Duodenal mucosa (tissue), 2 donors: ENCODE results near the gene RANBP10.
"Not testable (repeated sequence)": the region's sequence is repeated elsewhere in the genome, so short reads cannot be mapped to it uniquely, and the experiment has no call there.

Experiments
- H3K27ac ChIP-seq: one replicate; pipeline ENCODE4 v1.7.0; 2013; ENCODE audit warnings: low read depth, low read length
- H3K27me3 ChIP-seq, 2 donors: one replicate each; pipeline ENCODE4 v1.7.0; 2013; ENCODE audit warnings: low read length in 2 of 2, control low read depth in 1 of 2; ENCODE audit not compliant: insufficient read depth in 2 of 2, control insufficient read depth in 1 of 2
- H3K36me3 ChIP-seq, 2 donors: one replicate each; pipeline ENCODE4 v1.7.0; 2013; ENCODE audit warnings: low read length in 2 of 2, control low read depth in 1 of 2; ENCODE audit not compliant: insufficient read depth in 2 of 2, control insufficient read depth in 1 of 2
- H3K4me1 ChIP-seq, 2 donors: one replicate each; pipeline ENCODE4 v1.7.0; 2013; ENCODE audit warnings: low read length in 2 of 2, control low read depth in 1 of 2; ENCODE audit not compliant: insufficient read depth in 2 of 2, control insufficient read depth in 1 of 2
- H3K4me3 ChIP-seq, 2 donors: one replicate each; pipeline ENCODE4 v1.7.0; 2013; ENCODE audit warnings: low read length in 2 of 2, low read depth in 1 of 2
- H3K9ac ChIP-seq, 2 donors: one replicate each; pipeline ENCODE4 v1.7.0; 2013; ENCODE audit warnings: low read length in 2 of 2, low read depth in 1 of 2
- H3K9me3 ChIP-seq, 2 donors: one replicate each; pipeline ENCODE4 v1.7.0; 2013; ENCODE audit warnings: low read length in 2 of 2, control low read depth in 1 of 2; ENCODE audit not compliant: control insufficient read depth in 1 of 2

RANBP10 gene

DNA sequence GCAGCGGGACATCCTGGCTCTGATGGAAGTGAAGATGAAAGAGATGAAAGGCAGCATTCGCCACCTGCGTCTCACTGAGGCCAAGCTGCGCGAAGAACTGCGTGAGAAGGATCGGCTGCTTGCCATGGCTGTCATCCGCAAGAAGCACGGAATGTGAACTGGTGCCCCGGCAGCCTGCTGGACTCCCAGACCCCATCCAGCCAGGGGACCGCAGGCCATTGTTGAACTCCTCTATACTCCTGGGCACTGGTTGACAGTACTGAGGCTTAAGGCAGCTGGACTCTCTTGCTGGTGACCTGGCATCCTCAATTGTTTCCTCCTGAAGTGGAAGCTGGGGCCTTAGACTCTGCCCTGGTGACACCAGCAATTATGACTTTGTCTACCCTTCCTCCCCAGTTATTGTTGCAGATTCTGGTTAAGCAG, 37.0 kb upstream of the RANBP10 start:
- Histone ChIP-seq H3K4me1 (peaks cover 38 to 50% of the 10 kb centered on the region in 2 donors), H3K36me3 (no peaks in the 10 kb centered on the region), H3K9ac (peak overlapping the region; percentile 81 to 91), H3K9me3 (no peaks in the 10 kb centered on the region), H3K27ac (peak overlapping the region; percentile 100), H3K27me3 (no peaks in the 10 kb centered on the region), H3K4me3 (peak overlapping the region; percentile 91 to 96)

- H3K9ac ChIP-seq = peak overlapping the region; percentile 81 to 91
- H3K9me3 ChIP-seq = no peaks in the 10 kb centered on the region
- H3K4me1 ChIP-seq = peaks cover 33 to 44% of the 10 kb centered on the region in 2 donors
- H3K4me3 ChIP-seq = peak overlapping the region; percentile 91 to 96
- H3K27me3 ChIP-seq = no peaks in the 10 kb centered on the region
- peak overlapping the region; percentile 100 for H3K27ac ChIP-seq
- no peaks in the 10 kb centered on the region for H3K36me3 ChIP-seq
These were observed 36.4 kb upstream of the RANBP10 start for GRCh38 chr16:67842509-67843342.

DNA sequence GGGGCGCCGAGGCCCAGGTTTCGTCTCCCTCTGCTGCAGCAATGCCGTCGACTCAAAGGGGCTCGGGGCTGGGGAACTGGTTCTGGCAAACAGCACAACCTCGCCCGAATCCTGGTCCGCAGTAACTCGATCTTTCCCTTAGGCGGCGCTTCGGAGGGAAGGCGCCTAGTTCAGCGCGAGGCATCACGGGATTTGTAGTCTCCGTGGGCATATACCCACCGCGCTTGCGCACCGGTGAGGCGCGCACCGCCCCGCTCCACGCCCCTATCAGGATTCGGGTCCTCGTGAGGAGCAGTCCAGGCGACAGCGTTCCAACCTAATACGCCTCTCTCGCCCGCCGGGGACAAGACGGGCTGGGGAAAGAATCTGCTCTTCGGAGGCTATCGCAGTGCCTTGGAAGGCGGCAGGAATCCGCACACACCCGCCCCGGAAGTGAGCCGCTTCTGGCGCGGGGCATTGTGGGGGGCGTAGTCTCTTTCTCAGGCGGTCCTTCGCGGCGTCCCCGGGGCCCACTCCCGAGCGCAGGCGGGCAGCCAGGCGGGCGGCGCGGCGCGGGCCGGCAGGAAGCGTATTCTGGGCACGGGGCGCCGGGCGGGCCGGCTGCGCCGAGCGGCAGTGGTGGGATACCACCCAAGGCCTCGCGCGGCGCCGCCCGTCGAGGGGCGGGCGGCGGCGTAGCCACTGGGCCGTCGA, 35.6 kb upstream of the RANBP10 start, which contains the start of gene THAP11:
Gene THAP11, plus strand, starts transcription at position 505 of the 693 bp plus-strand sequence. CDS start 235 bp downstream, outside the sequence.
- Histone ChIP-seq H3K36me3 (no peaks in the 10 kb centered on the region), H3K9me3 (no peaks in the 10 kb centered on the region), H3K4me1 (peaks cover 31 to 39% of the 10 kb centered on the region in 2 donors), H3K27ac (peak within 1 kb of the TSS; percentile 100), H3K9ac (peak within 1 kb of the TSS; percentile 91 to 96), H3K27me3 (no peaks in the 10 kb centered on the region), H3K4me3 (peak within 1 kb of the TSS; percentile 91 to 96)

DNA sequence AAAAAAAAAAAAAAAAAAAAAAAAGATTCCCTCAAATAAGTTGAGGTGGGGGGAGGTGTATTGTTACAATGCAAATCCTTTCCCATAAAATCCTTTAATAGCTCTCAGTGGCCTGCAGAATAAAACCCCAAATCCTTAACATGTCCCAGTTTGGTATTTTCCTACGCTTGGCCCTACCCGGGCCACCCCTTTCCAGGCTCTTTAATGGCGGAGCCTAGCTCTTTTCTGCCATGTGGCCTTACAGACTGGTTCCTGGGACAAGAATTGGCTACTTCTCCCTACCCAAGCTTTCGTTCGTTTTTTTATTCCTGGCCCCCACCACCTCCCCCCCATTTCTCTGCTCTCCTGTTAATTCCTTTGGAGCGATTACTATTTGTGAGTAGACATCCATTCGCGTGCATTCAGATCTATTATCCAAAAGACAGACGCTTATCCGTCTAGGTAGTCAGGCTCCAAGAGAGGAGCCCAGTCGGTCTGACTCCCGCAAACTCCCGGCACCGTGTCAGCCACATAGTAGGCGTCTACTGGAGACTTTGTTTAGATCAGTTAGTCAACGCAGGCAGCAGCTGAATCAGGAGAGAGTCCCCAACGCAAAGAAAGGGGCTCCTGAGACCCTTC, 34.9 kb upstream of the RANBP10 start:
- Histone ChIP-seq H3K27ac (no peak overlapping the region), H3K4me1 (peaks cover 31 to 39% of the 10 kb centered on the region in 2 donors)

GRCh38 chr16:67837811-67838210, 31.5 kb upstream of the RANBP10 start:
- Histone ChIP-seq H3K9ac (no peak overlapping the region), H3K36me3 (no peaks in the 10 kb centered on the region), H3K4me3 (no peak overlapping the region), H3K27ac (no peak overlapping the region), H3K4me1 (peaks cover 9 to 19% of the 10 kb centered on the region in 2 donors), H3K9me3 (no peaks in the 10 kb centered on the region), H3K27me3 (no peaks in the 10 kb centered on the region)

More for the DNA sequence above, 34.9 kb upstream of the RANBP10 start:
- no peaks in the 10 kb centered on the region for H3K9me3 ChIP-seq
- no peaks in the 10 kb centered on the region for H3K36me3 ChIP-seq
- no peaks in the 10 kb centered on the region for H3K27me3 ChIP-seq
- H3K9ac ChIP-seq = peak overlapping the region; percentile 67 to 91
- H3K4me3 ChIP-seq = peak overlapping the region; percentile 91 to 96

GRCh38 chr16:67837190-67837589, 30.8 kb upstream of the RANBP10 start:
- not testable (repeated sequence) for H3K27ac ChIP-seq, H3K36me3 ChIP-seq, H3K9me3 ChIP-seq, H3K27me3 ChIP-seq, H3K4me3 ChIP-seq, H3K9ac ChIP-seq
- H3K4me1 ChIP-seq = peaks cover 15 to 24% of the 10 kb centered on the region in 2 donors

DNA sequence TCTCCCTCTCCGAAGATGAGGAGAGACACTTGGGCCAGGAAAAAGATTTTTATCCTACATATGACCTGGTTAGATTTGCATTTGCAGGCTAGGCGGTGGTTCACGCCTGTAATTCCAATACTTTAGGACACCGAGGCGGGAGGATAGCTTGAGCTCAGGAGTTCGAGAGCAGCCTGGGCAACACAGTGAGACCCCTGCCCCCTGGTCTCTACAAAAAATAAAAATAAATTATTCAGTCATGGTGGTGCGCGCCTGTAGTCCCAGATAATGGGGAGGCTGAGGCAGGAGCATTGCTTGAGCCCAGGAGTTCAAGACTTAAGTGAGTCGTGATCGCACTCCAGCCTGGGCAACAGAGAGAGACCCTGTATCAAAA, 27.9 kb upstream of the RANBP10 start:
- Histone ChIP-seq H3K4me3 (peak overlapping the region; percentile 83 to 87), H3K9ac (peak overlapping the region; percentile 40 to 80), H3K27ac (no peak overlapping the region), H3K9me3 (no peaks in the 10 kb centered on the region), H3K36me3 (peaks cover 11 to 30% of the 10 kb centered on the region in 2 donors), H3K27me3 (no peaks in the 10 kb centered on the region), H3K4me1 (peaks cover 15 to 20% of the 10 kb centered on the region in 2 donors)

GRCh38 chr16:67833415-67834241, 27.3 kb upstream of the RANBP10 start:
- peak overlapping the region; percentile 80 to 91 for H3K9ac ChIP-seq
- H3K9me3 ChIP-seq = no peaks in the 10 kb centered on the region
- no peak overlapping the region for H3K27ac ChIP-seq
- H3K36me3 ChIP-seq = peaks cover 11 to 36% of the 10 kb centered on the region in 2 donors
- no peaks in the 10 kb centered on the region for H3K27me3 ChIP-seq
- peak overlapping the region; percentile 83 to 87 for H3K4me3 ChIP-seq
- H3K4me1 ChIP-seq = peaks cover 15 to 20% of the 10 kb centered on the region in 2 donors

DNA sequence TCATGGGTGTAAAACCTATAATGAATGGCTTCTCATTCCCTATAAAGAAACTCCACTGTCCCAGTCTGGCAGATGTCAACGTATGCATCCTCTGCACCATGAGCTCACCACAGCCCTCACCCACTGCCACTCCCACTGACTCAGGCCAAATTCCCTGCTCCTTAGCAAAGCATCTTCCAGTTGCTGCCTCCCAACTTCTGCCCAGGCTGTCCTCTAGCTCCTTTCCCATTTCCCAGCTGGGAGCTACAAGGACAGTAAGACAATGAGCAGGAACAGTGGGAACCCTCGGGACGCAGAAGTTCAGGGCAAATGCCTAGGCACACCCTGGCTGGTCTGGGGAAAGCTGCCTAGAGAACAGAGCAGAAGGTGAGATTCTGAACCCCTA, 26.7 kb upstream of the RANBP10 start:
- no peaks in the 10 kb centered on the region for H3K9me3 ChIP-seq
- H3K27ac ChIP-seq = no peak overlapping the region
- H3K36me3 ChIP-seq = peaks cover 15 to 42% of the 10 kb centered on the region in 2 donors
- H3K4me3 ChIP-seq = peak overlapping the region; percentile 83 to 87
- peaks cover 15 to 20% of the 10 kb centered on the region in 2 donors for H3K4me1 ChIP-seq
- peak overlapping the region; percentile 80 to 91 for H3K9ac ChIP-seq
- H3K27me3 ChIP-seq = no peaks in the 10 kb centered on the region
